Adrenal gland (tissue), 5 donors: ENCODE results near the gene UBE2E1.

Experiments
- POLR2A ChIP-seq, 2 donors: fragments of 450-650 bp; IDR thresholded peaks; one replicate each; pipeline ENCODE4 v1.6.1; 2017; ENCODE audit warnings: antibody characterized with exemption in 2 of 2, mild to moderate bottlenecking in 2 of 2, moderate library complexity in 1 of 2
- TF ChIP-seq, protein P1 (sequence below), 6 experiments: fragments of 450-650 bp in 4 of 6; fragments of 200-600 bp in 2 of 6; sonication (generic) in 1 of 6; IDR thresholded peaks; 1 replicate in 5 of 6; 2 replicates in 1 of 6; pipeline versions ENCODE4 v1.5.1 to v1.8.0; 2016 to 2021; ENCODE audit warnings: antibody characterized with exemption in 6 of 6, mild to moderate bottlenecking in 2 of 6, moderate library complexity in 1 of 6
- donor health status: DM: no; HTN: no; CAD: no.

GRCh38 chr3:23815879-23816278, 10.1 kb downstream of the UBE2E1 start:
- TF ChIP-seq, protein P1, sequence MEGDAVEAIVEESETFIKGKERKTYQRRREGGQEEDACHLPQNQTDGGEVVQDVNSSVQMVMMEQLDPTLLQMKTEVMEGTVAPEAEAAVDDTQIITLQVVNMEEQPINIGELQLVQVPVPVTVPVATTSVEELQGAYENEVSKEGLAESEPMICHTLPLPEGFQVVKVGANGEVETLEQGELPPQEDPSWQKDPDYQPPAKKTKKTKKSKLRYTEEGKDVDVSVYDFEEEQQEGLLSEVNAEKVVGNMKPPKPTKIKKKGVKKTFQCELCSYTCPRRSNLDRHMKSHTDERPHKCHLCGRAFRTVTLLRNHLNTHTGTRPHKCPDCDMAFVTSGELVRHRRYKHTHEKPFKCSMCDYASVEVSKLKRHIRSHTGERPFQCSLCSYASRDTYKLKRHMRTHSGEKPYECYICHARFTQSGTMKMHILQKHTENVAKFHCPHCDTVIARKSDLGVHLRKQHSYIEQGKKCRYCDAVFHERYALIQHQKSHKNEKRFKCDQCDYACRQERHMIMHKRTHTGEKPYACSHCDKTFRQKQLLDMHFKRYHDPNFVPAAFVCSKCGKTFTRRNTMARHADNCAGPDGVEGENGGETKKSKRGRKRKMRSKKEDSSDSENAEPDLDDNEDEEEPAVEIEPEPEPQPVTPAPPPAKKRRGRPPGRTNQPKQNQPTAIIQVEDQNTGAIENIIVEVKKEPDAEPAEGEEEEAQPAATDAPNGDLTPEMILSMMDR (IDR thresholded peaks at IDR 0.05), result no peak
- no peak for TF ChIP-seq POLR2A (IDR thresholded peaks at IDR 0.05)
